Occipital lobe (tissue), 2 donors: Measurements from ENCODE around the gene TNFAIP3. TPM values are rescaled to one million over a fixed set of nuclear protein-coding genes. Genes with fewer than 3 reads are reported as not detected.

Experiments
- DNase-seq: peaks from one replicate; lab custom pipeline; 2025; lab: John Stamatoyannopoulos, UW
- total RNA-seq: library from RNA; depleted of rRNA; stranded (reverse); fragments of >200 nt; gene quantifications from one replicate; pipeline ENCODE4 v1.2.3, GENCODE V29; 2014

TNFAIP3 gene
- total RNA-seq, 1 donor from 2014 or later = 0.78 TPM

DNA sequence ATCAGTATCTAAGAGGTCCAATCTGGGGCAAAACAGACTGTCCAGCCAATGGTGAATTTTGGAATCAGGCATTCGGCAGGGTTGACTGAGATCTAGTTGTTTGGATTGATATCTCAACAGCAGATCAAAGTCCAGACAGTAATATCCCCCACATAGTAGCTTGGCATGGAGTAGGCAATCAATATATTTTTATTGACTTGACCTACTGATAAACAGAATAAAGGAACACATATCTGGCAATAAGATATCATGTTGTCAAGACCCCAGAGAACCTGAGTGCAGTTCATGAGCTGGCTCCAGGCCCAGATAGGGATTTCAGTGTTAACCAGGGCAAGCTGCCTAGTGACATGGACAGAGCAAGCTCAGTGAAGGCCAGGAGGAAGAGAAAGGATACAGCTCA, 34.4 kb downstream of the TNFAIP3 start:
- DNase-seq = no peak

DNA sequence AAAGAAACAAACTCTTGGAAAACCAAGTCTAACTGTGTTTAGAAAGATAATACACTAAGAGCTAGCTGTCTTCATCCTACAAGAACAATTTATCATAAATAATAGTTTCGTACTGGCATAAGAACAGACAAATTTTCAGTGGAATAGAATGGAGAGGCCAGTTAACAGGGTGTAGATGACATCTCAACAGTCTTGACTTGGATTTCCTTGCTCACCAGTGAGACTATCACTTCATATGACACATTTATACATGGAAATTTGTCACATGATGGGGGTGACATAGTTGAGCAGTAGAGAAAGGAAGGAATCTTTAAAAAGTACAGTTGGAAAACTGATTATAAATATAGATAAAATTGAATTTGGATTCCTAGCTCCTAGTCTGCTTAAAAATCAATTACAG, 35.6 kb downstream of the TNFAIP3 start:
- no peak for DNase-seq

DNA sequence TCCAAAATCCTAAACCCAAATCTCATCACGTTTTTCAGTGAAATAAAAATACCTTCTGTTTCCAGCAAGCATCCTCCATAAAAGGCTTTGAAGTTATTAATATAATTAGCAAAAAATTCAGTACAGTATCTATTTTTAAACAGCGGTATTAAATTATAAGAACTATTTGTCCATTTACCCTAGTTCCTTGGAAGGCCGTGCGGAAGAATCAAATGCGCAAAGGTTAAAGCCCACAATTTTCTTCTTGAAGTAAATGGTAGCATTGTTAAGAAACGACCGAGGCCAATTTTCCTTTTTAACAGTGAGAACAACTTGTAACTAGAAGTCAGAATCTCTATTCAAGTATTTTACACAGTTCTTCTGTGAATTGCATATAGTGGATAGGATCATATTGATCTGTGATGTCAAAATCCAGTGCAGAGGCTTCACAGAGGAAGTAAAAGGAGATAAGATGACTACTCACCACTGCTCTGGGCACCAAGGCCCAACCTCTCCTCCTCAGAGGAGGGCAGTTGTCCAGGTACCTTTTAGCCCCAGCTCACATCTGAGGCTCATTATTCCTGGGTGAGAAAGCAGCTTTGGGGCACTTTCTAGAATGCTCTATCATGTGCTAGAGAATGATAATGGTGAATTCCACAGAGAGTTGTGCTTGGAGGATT, 36.3 kb downstream of the TNFAIP3 start:
- no peak for DNase-seq

DNA sequence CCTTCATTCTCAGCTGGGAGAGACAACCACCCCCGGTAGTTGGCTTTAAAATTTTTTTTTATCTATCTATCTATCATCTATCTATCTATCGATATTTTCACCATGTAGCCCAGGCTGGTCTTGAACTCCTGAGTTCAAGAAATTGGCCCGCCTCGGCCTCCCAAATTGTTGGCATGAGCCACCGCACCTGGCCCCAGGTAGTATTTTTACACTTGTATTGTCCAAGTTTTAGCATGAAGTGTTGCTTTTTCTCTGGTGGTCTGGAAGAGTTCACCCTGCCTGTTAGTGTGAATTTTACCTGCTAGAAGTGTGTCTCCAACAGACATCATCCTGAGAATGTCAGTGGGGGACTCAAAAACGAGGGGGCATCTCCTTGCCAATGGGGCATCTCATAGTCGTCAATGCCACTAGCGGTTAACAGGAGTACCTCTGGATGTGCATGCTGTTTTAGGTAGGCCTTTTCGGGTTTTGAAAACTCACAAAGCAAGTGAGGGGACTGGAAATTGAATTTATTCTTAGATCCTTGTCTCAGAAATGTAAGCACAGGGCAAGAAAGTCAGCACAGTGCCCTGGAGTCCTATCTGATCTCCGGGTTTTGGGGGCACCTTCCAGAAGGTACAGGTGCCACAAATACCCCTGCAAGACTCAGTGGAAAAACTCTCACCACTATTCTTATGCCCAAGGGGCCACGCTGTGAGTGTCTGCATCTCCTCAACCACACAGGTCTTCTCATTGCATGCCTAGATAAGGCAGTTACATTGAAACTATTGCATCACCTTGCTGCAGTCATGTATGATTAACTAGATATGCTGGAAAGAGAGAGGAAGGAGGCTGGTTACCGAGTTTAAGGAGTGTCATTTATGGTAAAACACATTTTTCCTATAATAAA, 37.1 kb downstream of the TNFAIP3 start:
- no peak for DNase-seq

DNA sequence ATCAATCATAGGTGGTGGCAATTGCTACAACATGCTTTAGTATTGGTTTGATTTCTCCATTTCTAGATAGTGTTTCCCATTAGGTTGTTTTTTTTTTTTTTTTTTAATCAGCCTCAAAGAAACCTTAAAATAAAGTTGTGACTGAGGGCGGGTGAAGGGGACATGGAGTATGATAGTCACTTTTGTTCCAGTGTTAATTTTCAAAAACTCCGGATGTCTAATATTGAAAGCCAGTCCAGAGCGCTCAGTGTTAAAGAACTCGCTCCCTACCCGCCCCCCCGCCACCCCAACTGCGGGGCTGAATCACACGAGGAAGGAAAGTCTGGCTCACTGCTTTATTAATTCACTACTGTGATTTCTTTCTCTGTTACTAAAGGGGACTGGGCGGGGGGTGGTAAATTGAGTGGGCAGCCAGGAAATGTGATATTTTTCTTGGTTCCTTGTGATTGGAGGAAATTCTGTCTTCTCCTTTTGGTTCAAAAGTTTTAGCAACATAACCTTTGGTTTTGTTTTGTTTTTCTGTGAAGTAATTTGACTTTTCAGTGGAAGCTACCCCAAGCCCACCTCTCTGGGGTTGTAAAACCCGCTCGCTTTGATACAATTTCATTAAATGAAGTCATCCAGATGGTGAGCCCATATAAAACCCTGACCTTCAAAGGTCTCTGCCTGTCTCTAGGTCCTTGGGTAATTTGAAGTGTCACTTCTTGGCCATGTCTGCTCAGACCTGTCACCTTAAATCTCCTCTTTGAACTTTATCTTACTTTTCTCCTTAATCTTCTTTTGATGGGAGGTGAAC, 38.0 kb downstream of the TNFAIP3 start:
- DNase-seq = no peak

DNA sequence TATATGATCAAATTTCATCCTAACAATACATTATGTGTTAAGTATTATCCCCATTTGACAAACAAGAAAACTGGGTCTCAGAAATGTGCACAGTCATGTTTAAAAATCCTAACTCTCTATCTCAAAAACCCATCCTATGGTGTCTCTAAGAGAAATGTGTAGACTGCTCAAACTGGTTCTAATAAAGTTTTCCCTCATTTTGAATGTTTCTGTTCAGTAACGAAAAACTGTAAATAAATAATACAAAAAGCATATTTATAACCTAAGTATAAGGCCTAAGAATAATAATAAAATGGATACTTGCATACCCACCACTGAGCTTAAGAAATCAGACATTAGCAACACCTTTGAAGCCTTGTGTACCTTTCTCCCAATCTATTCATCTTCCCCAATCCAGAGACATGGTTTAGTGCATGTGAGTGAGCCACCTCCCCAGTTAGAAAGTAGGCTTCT, 39.0 kb downstream of the TNFAIP3 start:
- no peak for DNase-seq

DNA sequence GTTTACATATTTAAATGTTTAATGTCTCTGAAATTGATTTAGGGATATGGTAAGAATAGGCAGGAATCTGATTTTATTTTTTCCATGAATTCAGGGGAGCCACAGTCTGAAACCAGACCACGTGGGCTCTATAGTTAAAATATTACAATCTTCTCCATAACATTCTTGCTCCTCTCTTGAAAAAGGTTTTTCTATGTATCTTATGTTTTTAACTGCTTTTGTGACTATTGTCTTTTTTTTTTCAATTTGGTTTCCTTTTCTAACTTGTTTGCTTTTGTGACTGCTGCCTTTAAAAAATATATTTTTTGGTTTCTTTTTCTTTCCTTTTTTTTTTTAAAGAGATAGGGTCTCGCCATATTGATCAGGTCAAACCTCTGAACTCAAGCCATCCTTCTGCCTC, 40.1 kb downstream of the TNFAIP3 start:
- DNase-seq = no peak

DNA sequence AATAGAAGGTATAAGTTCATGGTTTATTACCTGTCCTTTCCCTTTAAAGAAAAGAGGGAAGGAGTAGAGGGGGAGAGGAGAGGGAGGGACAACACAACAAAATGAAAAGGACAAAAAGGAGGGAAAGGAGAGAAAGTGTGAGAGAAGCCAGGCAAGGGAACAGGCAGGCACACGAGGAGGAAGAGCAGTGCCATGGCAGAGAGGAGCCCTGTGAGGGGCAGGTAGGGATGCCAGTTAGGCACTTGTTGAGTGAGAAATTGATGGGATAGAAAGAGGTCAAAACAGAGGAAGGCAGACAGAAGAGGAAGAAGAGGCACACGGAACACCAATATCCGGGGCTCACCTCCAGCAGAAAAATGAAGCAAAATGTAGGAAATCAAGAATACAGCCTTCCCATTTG, 42.5 kb downstream of the TNFAIP3 start:
- DNase-seq = no peak

DNA sequence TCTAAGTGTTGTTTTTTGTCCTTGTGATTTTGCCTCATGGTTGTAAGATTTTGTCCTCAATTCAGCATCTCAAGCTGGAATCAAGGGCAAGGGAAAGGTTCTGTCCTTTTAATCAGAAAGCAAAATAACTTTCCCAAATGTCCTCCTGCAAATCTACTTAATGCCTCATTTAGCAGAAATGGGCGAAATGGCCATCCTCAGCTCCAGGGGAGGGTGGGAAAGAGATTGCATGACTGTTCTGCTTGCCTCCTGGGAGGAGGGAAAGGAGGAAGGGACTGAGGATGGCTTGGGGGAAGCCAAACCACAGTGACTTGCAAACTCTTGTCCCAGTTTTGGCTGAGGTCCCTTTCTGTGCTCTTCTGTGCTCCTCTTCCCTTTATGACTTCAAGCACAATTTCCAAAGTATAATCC, 43.4 kb downstream of the TNFAIP3 start:
- DNase-seq = no peak

DNA sequence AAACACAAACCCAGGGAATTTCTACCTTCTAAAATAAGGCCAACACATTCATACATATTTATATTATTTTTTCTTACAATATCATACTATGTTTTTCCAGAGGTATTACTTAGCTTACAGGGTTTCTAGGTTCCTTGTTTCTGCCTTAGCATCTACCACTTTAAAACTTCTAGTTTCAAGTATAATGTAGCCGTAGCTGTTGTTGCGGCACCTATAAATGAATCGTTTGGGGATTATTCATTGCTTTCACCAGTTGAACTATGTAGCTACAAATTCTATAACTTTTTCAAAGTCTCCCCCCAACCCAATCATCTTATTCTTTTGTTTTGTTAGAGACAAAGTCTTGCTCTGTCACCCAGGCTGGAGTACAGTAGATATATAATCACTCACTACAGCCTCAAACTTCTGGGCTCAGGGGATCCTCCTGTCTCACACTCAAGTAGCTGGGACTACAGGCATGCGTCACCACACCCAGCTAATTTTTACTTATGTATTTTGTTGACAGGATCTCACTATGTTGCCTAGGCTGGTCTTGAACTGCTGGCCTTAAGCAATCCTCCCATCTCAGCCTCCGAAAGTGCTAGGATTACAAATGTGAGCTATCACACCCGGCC, 43.9 kb downstream of the TNFAIP3 start:
- no peak for DNase-seq

DNA sequence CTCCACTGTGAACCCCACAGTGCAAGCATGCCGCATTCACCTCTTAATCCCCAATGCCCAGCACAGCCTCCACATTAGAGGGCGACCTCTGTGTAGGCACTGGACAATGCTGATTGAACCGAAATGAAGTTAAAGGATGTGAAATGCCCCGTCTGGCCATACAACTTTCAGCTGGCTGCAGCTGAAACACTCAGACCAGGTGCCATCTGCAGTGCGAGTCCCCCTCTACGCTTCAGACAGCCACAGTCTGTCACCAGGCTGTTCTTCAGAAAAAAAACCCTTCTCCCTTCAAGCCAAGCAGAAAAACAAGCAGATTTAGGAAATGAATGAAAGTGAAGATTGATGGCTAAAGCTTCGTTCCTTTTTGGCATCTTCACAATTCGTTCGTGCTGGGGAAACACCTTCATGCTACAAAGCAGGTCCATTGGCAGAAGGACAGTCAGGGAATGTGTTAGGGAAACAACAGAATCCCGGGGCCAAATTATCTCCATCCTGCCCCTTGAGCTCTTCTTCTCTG, 44.7 kb downstream of the TNFAIP3 start:
- DNase-seq = no peak

DNA sequence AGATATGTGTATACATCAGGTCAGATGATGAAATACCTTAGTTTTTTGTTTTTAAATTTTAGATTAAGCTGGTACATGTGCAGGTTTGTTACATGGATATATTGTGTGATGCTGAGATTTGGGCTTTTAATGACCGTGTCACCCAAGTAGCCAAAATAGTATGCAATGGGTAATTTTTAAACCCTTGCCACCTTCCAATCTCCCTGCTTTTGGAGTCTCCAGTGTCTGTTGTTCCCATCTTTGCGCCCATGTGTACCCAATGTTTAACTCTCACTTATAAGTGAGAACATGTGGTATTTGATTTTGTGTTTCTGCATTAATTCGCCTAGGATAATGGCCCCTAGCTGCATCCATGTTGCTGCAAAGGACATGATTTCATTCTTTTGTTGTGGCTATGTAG, 45.8 kb downstream of the TNFAIP3 start:
- DNase-seq = no peak

DNA sequence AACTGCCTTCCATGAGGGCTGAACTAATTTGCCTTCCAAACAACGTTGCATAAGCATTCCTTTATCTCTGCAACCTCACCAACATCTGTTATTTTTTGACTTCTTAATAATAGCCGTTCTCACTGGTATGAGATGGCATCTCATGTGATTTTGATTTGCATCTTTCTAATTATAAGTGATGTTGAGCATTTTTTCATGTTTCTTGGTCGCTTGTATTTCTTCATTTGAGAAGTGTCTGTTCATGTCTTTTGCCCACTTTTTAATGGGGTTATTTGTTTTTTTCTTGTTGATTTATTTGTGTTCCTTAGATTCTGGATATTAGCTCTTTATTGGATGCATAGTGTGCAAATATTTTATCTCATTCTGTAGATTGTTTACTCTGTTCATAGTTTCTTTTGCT, 46.4 kb downstream of the TNFAIP3 start:
- DNase-seq = no peak

DNA sequence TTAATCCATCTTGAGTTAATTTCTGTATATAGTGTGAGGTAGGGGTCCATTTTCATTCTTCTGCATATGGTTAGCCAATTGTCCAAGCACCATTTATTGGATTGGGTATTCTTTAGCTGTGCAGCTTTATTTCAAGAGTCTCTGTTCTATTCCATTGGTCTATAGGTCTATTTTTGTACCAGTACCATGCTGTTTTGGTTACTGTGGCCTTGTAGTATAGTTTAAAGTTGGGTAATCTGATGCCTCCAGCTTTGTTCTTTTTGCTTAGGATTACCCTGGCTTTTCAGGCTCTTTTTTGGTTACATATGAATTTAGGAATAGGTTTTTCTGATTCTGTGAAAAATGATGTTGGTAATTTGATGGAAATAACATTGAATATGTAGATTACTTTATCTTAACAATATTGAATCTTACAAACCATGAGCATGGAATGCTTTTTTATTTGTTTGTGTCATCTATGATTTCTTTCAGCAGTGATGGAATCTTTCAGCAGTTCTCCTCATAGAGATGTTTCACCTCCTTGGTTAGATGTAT, 47.0 kb downstream of the TNFAIP3 start:
- no peak for DNase-seq

DNA sequence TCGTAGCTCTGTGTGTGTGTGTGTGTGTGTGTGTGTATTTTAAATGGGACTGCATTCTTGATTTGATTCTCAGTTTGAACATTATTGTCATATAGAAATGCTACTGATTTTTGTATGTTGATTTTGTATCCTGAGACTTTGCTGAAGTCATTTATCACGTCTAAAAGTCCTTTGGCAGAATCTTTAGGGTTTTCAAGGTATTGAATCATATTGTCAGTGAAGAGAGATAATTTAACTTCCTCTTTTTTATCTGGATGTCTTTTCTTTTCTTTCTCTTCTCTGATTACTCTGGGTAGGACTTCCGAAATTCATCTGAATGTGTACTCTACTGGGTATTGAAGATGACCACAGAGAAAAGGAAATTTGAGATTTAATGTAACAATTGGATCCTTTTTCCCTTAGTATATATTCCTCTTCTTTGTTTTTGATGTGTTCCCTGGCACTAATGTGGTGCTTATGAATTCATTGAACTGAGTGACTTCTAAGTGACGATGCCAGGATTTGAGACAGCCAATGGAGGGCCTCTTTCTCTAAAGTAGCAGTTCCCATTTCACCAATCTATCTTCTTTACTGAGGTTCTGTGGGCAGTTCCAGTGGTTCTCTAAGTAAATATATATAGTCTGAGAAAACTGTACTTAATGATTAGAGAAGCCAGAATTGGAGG, 47.6 kb downstream of the TNFAIP3 start:
- no peak for DNase-seq

DNA sequence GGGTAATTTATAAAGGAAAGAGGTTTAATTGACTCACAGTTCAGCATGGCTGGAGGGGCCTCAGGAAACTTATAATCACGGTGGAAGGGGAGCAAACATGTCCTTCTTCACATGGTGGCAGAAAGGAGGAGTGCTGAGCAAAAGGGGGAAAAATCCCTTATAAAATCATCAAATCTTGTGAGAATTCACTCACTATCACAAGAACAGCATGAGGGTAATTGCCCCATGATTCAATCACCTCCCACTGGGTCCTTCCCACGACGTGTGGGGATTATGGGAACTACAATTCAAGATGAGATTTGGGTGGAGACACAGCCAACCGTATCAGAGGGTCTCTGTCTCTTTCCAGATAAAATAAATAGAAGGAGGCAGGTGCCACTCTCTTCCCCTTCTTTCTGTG, 48.7 kb downstream of the TNFAIP3 start:
- no peak for DNase-seq

DNA sequence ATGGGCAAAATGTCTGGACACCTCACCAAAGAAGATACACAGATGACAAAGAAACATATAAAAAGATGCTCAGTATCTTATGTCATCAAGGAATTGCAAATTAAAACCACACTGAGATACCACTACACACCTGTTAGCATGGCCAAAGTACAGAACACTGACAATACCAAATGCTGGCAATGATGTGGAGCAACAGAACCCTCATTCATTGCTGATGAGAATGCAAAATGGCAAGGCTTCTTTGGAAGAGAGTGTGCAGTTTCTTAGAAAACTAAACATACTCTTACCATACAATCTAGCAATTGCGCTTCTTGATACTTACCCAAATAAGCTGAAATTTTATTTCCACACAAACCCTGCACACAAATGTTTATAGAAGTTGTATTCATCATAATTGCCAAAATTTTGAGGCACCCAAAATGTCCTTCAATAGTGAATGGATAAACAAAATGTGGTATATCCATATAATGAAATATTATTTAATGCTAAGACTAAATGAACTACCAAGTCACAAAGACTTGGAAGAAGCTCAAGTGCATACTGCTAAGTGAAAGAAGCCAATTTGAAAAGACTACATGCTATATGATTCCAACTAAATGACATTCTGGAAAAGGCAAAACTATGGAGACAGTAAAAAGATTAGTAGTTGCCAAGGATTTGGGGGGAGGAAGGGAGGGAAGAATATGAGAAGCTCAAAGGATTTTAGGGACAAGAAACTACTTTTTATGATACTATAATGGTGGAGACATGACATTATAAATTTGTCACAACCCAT, 50.7 kb downstream of the TNFAIP3 start:
- no peak for DNase-seq

DNA sequence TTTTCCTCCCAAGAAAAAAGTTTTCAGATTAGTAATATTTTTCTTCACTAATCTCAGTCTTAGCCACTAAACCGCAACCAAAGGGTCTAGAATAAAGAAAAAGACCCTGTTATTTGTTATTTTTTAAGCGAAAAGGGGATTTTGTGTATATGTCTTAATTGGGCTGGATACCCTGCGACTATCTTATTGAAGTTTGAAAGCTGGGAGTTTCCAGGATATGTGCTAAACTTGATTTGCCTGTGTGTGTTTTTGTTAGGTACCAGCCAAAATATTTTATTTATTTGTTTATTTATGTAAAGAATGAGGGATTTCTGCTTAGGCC, 52.4 kb downstream of the TNFAIP3 start:
- no peak for DNase-seq

DNA sequence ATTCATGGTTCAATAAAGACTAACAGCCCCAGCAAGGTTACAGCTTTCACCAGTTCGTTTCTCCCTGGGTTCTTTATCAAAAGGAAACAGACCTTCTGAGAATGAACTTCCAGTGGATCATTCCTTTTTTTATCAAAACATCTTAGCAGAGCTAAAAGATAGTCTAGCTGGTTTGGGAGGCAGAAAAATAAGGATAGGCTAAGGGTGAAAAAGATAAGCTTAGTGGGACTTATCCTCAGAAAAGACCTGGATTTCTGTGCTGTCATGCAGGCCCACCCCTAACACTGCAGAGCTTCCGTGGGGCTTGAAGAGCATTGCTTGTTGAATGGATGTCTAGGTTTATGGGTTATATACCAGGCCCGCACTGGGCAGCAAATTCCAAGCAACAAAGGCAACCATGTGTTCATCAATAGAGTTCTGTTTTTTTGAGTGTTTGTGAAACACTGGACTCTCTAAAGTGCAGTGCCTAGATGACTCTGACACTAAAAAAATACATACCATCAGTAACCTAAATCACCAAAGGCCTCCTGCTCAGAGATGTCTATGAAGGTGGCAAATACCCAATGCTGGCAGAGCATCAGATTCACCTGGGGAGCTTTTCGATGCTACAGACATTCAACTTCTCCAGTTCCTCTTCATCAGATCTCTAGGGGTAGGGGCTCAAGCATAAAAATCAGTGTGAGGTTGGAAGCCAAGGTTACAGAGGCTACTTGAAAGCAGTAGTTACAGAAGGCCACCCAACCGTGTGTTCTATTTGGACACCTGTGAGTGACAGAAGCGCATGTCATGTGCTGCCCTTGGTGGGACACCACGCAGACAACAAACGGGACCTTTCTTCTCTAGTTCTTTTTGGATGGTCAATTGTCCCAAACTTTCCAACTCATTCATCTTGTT, 53.0 kb downstream of the TNFAIP3 start:
- no peak for DNase-seq
